Calu3 (cell line): ENCODE measurements around the gene DHX34. TPM values are rescaled to one million over a fixed set of nuclear protein-coding genes. Genes with fewer than 3 reads are reported as not detected.

Experiments
- BruUV-seq: library from RNA; stranded (reverse); fragments of 400-500 nt; replicated peaks from 2 replicates; lab custom pipeline; 2021; lab: Mats Ljungman, UMichigan
- CTCF ChIA-PET: fragments of 300-600 bp; sonication (Branson Sonifier 250); formaldehyde crosslinking; loops from one replicate; lab custom pipeline; 2022; ENCODE audit warnings: antibody characterized with exemption; lab: Charles Lee
- DNase-seq: peaks from one replicate; pipeline ENCODE4 v3.0.0; 2022
- H3K27ac Mint-ChIP-seq: one replicate; pipeline ENCODE4 v1.8.0; 2022; ENCODE audit warnings: mixed read lengths; ENCODE audit not compliant: unreplicated experiment
- H3K27me3 Mint-ChIP-seq: one replicate; pipeline ENCODE4 v1.8.0; 2022; ENCODE audit warnings: mixed read lengths; ENCODE audit not compliant: unreplicated experiment
- H3K36me3 Mint-ChIP-seq: one replicate; pipeline ENCODE4 v1.8.0; 2022; ENCODE audit warnings: mild to moderate bottlenecking, moderate library complexity, mixed read lengths; ENCODE audit not compliant: insufficient read depth, unreplicated experiment
- H3K4me1 Mint-ChIP-seq: one replicate; pipeline ENCODE4 v1.8.0; 2022; ENCODE audit warnings: mild to moderate bottlenecking, low read depth, mixed read lengths; ENCODE audit not compliant: unreplicated experiment
- H3K4me3 Mint-ChIP-seq: one replicate; pipeline ENCODE4 v1.8.0; 2022; ENCODE audit warnings: mild to moderate bottlenecking, low read depth, moderate library complexity, mixed read lengths; ENCODE audit not compliant: unreplicated experiment
- H3K9me3 Mint-ChIP-seq: one replicate; pipeline ENCODE4 v1.8.0; 2022; ENCODE audit warnings: low read depth, mixed read lengths; ENCODE audit not compliant: unreplicated experiment
- CTCF ChIP-seq: fragments of 200-600 bp; IDR thresholded peaks from one replicate; pipeline ENCODE4 v1.8.0; 2022; ENCODE audit warnings: antibody characterized with exemption; ENCODE audit not compliant: unreplicated experiment
- intact Hi-C: fragments of 100-400 bp; cut with micrococcal nuclease; formaldehyde crosslinking; loops from one replicate; pipeline ENCODE4 v1.10.0; 2022; ENCODE audit not compliant: unreplicated experiment
- total RNA-seq: library from RNA; stranded (reverse); gene quantifications from 2 replicates; pipeline ENCODE4 v1.2.3, GENCODE V29; 2022

DHX34 gene
- total RNA-seq, 1 experiment from 2014 or later = 51.6 TPM

- intact Hi-C loops = no loop called here
- TF ChIP-seq CTCF = no peak
- H3K27ac Mint-ChIP-seq = no peak overlapping the region
- no TSS peak for BruUV-seq
- peaks cover 82% of the 10 kb centered on the region for H3K27me3 Mint-ChIP-seq
- no peak for DNase-seq
- CTCF ChIA-PET = interaction anchor here (1.0 kb wide), 1 partner anchor 28 kb away, joined by 3 read pairs; no protein-coding TSS in a partner anchor
- no peaks in the 10 kb centered on the region for H3K36me3 Mint-ChIP-seq
- no peaks in the 10 kb centered on the region for H3K4me1 Mint-ChIP-seq
- no peak overlapping the region for H3K4me3 Mint-ChIP-seq
- H3K9me3 Mint-ChIP-seq = no peaks in the 10 kb centered on the region
These were observed 49.8 kb downstream of the DHX34 start for GRCh38 chr19:47398707-47399597.

- Mint-ChIP-seq H3K27me3 (peaks cover 82% of the 10 kb centered on the region), H3K4me3 (no peak overlapping the region), H3K9me3 (no peaks in the 10 kb centered on the region), H3K27ac (no peak overlapping the region), H3K36me3 (no peaks in the 10 kb centered on the region), H3K4me1 (no peaks in the 10 kb centered on the region)
- intact Hi-C loops = no loop called here
- BruUV-seq = no TSS peak
- no peak for DNase-seq
- no peak for TF ChIP-seq CTCF
- CTCF ChIA-PET = no interaction called here
These were observed 53.4 kb downstream of the DHX34 start for GRCh38 chr19:47402504-47402903.

GRCh38 chr19:47404334-47405196 is 55.5 kb downstream of the DHX34 start:
- BruUV-seq = no TSS peak
- DNase-seq = no peak
- TF ChIP-seq CTCF = no peak
- CTCF ChIA-PET = no interaction called here
- Mint-ChIP-seq H3K27me3 (peaks cover 83% of the 10 kb centered on the region), H3K9me3 (peaks cover 2% of the 10 kb centered on the region), H3K4me3 (no peak overlapping the region), H3K36me3 (no peaks in the 10 kb centered on the region), H3K27ac (no peak overlapping the region), H3K4me1 (no peaks in the 10 kb centered on the region)
- intact Hi-C loops = no loop called here

- no peak for TF ChIP-seq CTCF
- no TSS peak for BruUV-seq
- intact Hi-C loops = no loop called here
- H3K4me1 Mint-ChIP-seq = no peaks in the 10 kb centered on the region
- no peak overlapping the region for H3K4me3 Mint-ChIP-seq
- H3K27ac Mint-ChIP-seq = no peak overlapping the region
- CTCF ChIA-PET = interaction anchor here (0.7 kb wide), 1 partner anchor 20 kb away, joined by 3 read pairs; no protein-coding TSS in a partner anchor
- peaks cover 2% of the 10 kb centered on the region for H3K9me3 Mint-ChIP-seq
- no peaks in the 10 kb centered on the region for H3K36me3 Mint-ChIP-seq
- DNase-seq = no peak
- peaks cover 88% of the 10 kb centered on the region for H3K27me3 Mint-ChIP-seq
These were observed 56.1 kb downstream of the DHX34 start for GRCh38 chr19:47405197-47405550.
